HG03565 (cell line): ENCODE results near the gene PAPPA2.

Experiments
- ATAC-seq: cut with Tn5 transposase; IDR thresholded peaks from one replicate; pipeline ENCODE4 v1.9.1; 2021; ENCODE audit warnings: mild to moderate bottlenecking, moderate library complexity; ENCODE audit not compliant: unreplicated experiment

PAPPA2 gene

DNA sequence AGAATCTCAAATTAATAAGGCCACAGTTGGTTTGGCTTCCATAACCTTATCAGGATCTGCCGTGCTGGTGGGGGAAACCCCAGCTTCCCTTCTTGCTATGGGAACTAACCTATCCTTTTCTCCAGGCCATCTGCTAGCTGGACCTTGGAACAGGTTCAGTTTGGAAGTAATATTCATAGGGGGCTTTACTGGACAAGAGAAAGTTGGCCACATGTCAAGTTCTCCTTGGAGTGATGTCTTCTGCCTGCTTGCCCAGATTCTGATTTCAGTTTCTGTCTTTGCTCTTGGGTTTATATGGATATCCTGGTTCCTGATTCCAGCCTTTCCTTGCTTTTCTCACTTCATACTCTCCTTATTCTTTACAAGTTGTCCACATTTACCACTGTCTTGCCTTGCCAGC is 421.9 kb downstream of the PAPPA2 start:
- ATAC-seq: no peak

DNA sequence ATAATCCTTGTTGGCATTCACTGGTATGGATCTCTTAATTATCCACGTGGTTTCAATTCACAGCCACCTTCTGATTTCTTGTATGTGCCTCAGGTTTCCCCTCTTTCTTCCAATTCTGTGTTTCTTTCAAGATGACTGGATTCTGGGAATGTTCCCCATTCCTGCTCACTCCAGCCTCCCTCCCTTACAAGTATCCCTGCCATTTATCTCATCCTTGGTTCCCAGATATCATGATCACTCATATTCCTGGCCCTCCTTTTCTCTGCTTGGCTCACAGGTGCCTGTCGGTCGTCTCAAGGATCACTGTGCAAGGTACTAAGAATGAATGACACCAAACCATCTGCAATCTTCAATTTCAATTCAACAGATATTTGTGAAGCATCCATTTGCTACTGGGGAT is 422.4 kb downstream of the PAPPA2 start:
- ATAC-seq: no peak

DNA sequence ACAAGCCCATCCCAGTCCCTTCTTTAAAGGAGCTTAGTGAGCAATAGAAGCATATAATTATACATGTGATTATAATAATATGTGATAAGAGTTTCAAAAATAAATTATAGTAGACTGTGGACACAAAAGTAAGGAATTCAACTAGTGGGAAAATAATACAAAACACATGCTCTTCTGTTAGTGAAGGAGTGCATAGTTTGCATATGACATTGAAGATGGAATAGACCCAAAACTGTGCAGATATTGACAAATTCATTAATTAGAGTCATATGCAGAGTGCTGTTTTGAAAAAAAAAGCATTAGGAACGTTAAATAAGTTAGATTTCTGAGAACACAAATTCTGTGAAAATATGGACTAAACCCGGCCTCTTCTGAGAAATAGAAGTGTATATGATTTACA is 422.8 kb downstream of the PAPPA2 start:
- no peak for ATAC-seq

DNA sequence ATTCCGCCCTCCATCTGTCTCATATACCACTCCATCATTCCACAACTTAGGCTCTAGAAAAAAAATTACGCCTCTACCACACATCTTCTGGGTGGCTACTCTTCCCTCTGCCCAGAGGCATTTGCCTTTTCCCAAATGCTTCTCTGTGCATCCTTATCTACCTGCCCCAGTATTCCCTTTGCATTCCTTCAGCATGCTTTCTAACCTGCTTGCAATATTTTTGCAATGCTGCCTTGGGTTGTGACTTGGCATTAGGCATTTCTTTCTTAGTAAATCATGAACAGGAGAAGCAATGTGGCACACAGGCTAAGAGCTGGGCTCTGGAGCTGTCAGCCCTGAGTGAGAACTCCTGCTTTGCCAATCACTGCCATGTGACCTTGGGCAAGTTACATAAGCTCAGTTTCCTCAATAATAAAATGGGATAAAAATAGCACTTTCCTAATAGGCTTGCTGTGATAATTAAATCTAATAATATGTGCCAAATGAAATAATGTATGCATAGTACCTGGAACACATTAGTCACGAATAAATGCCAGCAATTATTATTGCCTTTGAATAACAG is 425.6 kb downstream of the PAPPA2 start:
- no peak for ATAC-seq

DNA sequence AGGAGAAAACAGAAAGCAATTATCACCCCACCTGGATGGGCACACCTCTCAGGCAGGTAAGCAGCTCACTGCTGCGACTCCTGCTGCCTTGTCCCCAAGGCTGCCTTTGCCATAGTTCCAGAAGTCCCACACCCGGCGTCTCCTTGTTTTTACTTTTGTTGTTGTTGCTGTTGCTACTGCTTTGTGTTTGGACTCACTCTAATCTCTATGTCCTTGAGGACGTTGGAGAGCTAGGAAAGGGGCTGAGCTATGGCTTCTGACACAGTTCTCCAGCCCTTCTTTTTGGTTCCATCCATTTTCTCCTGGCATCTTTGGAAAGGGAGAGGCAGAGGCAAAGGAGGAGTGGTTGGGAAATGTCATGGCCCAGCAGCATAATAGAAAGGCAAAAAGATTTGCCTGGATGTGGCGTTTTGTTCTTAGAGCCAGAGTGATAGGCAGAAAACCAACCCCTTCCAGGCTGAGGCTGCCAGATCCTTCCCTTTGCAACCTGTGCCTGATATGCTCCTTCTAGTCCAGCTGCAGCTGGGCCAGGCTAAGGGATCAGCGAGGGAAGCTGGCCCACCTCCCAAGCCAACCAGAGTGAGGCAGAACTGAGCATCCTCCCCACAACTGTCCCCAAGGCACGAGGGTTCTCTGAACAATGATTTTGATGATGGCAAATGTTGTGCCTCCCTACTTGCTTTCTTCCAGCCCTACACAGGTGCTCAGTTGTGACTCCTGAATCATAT is 430.8 kb downstream of the PAPPA2 start:
- ATAC-seq: no peak

DNA sequence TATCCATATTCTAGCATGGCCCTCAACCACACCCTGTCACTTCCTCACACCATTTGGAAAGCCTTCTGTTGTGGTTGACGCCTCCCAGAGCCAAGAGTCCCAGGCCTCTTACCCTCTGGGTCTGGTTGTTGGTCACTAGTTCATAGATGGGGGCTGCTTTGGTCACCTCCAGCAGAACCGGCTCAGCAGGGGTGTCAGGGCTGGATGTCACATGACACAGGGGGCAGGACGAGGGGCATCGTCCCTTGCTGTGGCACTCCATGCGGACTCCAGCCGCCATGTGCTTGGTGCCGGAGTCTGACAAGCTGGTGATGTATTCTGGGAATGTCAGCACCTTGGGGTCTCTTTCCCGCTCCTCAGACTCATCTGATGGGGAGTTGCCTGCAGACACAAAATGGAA is 431.5 kb downstream of the PAPPA2 start:
- no peak for ATAC-seq
